HepG2 (cell line): Measurements from ENCODE around the gene FBXO5. TPM values are rescaled to one million over a fixed set of nuclear protein-coding genes. Genes with fewer than 3 reads are reported as not detected.
A peak's percentile ranks its signal among the peaks of the same experiment; 100 is the strongest.
"Not testable (repeated sequence)": the region's sequence is repeated elsewhere in the genome, so short reads cannot be mapped to it uniquely, and the experiment has no call there.

Source experiments
- ATAC-seq: fragments of 200-7000 bp; cut with Tn5 transposase; 3 replicates; pipeline ENCODE4 v1.9.1; 2020; ENCODE audit warnings: mild to moderate bottlenecking, moderate library complexity
- BruUV-seq: library from RNA; stranded (reverse); fragments of 400-500 nt; replicated peaks from 2 replicates; lab custom pipeline; 2021; lab: Mats Ljungman, UMichigan
- CTCF ChIA-PET: fragments of 300-600 bp; formaldehyde crosslinking; extraction: SDS; loops from one replicate; lab custom pipeline; 2021; ENCODE audit warnings: low total read pairs, inconsistent platforms, low intra/inter-chr PET ratio; lab: Yijun Ruan, JAX
- POLR2A ChIA-PET: fragments of 350-600 bp; sonication (Branson Sonifier 250); formaldehyde crosslinking; loops from one replicate; lab custom pipeline; 2020; ENCODE audit warnings: antibody characterized with exemption, inconsistent platforms; lab: Yijun Ruan, JAX
- DNase-seq: peaks from one replicate; pipeline ENCODE4 v3.0.0-alpha.2; 2015; ENCODE audit warnings: low spot score
- FAIRE-seq: peaks from 3 replicates; lab custom pipeline; 2011; peaks lifted over from hg19 to GRCh38; lab: Jason Lieb, UNC
- H2AFZ ChIP-seq: one replicate; pipeline ENCODE4 v1.6.1; 2011; ENCODE audit warnings: low read length, inconsistent platforms
- H3K27ac ChIP-seq: fragments of 300-600 bp; 3 replicates; pipeline ENCODE4 v1.8.0; 2011; ENCODE audit warnings: mixed run types, mild to moderate bottlenecking, mixed read lengths, low read length, inconsistent platforms; ENCODE audit not compliant: insufficient read depth; ENCODE audit errors: extremely low read length
- H3K27me3 ChIP-seq, 2 experiments: fragments of 200-600 bp in 1 of 2; 2 replicates in 1 of 2; 3 replicates in 1 of 2; pipeline versions ENCODE4 v1.6.0 to v1.8.0; 2011; ENCODE audit warnings: low read length in 2 of 2, mild to moderate bottlenecking in 2 of 2, moderate library complexity in 2 of 2, inconsistent platforms in 1 of 2; ENCODE audit not compliant: insufficient read depth in 2 of 2, control insufficient read depth in 1 of 2
- H3K36me3 ChIP-seq, 2 experiments: fragments of 200-600 bp in 1 of 2; replicated peaks in 1 of 2; 2 replicates in 1 of 2; 3 replicates in 1 of 2; pipeline versions ENCODE4 v1.5.1 to v1.8.0; 2011; ENCODE audit warnings: low read length in 2 of 2, inconsistent platforms in 1 of 2; ENCODE audit not compliant: insufficient read depth in 2 of 2, control insufficient read depth in 1 of 2
- H3K4me1 ChIP-seq: 2 replicates; pipeline ENCODE4 v1.5.1; 2012; ENCODE audit warnings: low read length, inconsistent platforms; ENCODE audit not compliant: insufficient read depth
- H3K4me2 ChIP-seq: 2 replicates; pipeline ENCODE4 v1.6.0; 2011; ENCODE audit warnings: low read depth, low read length, inconsistent platforms
- H3K4me3 ChIP-seq, 3 experiments: fragments of 200-600 bp in 1 of 3; sonication (generic), shearing (Covaris generic) in 1 of 3; replicated peaks in 1 of 3; 2 replicates each; pipeline ENCODE4 v1.5.1; 2011 to 2016; ENCODE audit warnings: low read length in 3 of 3, inconsistent platforms in 2 of 3, low read depth in 2 of 3, mild to moderate bottlenecking in 2 of 3, control low read depth in 1 of 3, mixed read lengths in 1 of 3; ENCODE audit not compliant: insufficient read depth in 1 of 3
- H3K79me2 ChIP-seq: one replicate; pipeline ENCODE4 v1.6.1; 2011; ENCODE audit warnings: low read length, inconsistent platforms; ENCODE audit not compliant: insufficient read depth
- H3K9ac ChIP-seq: 2 replicates; pipeline ENCODE4 v1.6.0; 2011; ENCODE audit warnings: mild to moderate bottlenecking, low read depth, low read length, inconsistent platforms; ENCODE audit not compliant: insufficient read depth
- H3K9me3 ChIP-seq: 2 replicates; pipeline ENCODE4 v1.5.1; 2012; ENCODE audit warnings: mild to moderate bottlenecking, low read length
- H4K20me1 ChIP-seq: 2 replicates; pipeline ENCODE4 v1.6.0; 2011; ENCODE audit warnings: inconsistent platforms, mild to moderate bottlenecking, low read length, moderate library complexity; ENCODE audit not compliant: insufficient read depth
- POGZ ChIP-seq: sonication (generic); formaldehyde crosslinking; IDR thresholded peaks from 2 replicates; pipeline ENCODE4 v1.4.0; 2020; ENCODE audit warnings: mild to moderate bottlenecking, missing genetic modification reagents
- PRPF4 ChIP-seq: fragments of 200-400 bp; formaldehyde crosslinking; IDR thresholded peaks from 2 replicates; pipeline ENCODE4 v1.6.1; 2016; ENCODE audit warnings: low read length, low read depth; ENCODE audit not compliant: poor library complexity, severe bottlenecking
- RBFOX2 ChIP-seq: fragments of 200-400 bp; formaldehyde crosslinking; IDR thresholded peaks from 2 replicates; pipeline ENCODE4 v1.6.1; 2017; ENCODE audit warnings: low read depth, mild to moderate bottlenecking, low read length
- ZNF644 ChIP-seq: IDR thresholded peaks from 2 replicates; pipeline ENCODE4 v1.6.1; 2016; ENCODE audit warnings: low read depth
- ZSCAN5A ChIP-seq: sonication (generic); formaldehyde crosslinking; IDR thresholded peaks from 2 replicates; pipeline ENCODE4 v1.8.0; 2022; ENCODE audit warnings: mild to moderate bottlenecking, missing genetic modification reagents, borderline replicate concordance
- WGBS: methylation state at CpG from one replicate; pipeline ENCODE4 v1.1.6; 2017; ENCODE audit warnings: low lambda C conversion rate; 5-methylcytosine and 5-hydroxymethylcytosine counted together
- in situ Hi-C: cut with HindIII; loops from 2 replicates; pipeline ENCODE4 v1.10.0; 2017; ENCODE audit warnings: low pct_unique_long_range_greater_than_20kb; ENCODE audit not compliant: extremely low pct_ligation_motif_present
- intact Hi-C: fragments of 100-400 bp; cut with micrococcal nuclease; formaldehyde crosslinking; loops from one replicate; pipeline ENCODE4 v1.10.0; 2022; ENCODE audit not compliant: unreplicated experiment
- polyA plus RNA-seq, 8 experiments: library from polyadenylated mRNA; depleted of rRNA in 3 of 8; stranded (reverse) in 7 of 8; unstranded in 1 of 8; fragments of >200 nt; fragmentation: Illumina TruSeq in 4 of 8; extraction: Trizol in 4 of 8; gene quantifications; 2 replicates each; pipeline versions ENCODE4 v1.2.1 to v1.2.3, GENCODE V29; 2011 to 2016; ENCODE audit warnings: low read depth in 4 of 8, missing spikeins in 1 of 8, mixed read lengths in 1 of 8; ENCODE audit not compliant: insufficient read depth in 1 of 8
- total RNA-seq, 5 experiments: library from RNA; depleted of rRNA; stranded (reverse); fragments of >200 nt; fragmentation: Illumina TruSeq; extraction: Trizol; gene quantifications; 2 replicates each; pipeline ENCODE4 v1.2.3, GENCODE V29; 2016; ENCODE audit warnings: low read depth in 1 of 5

Gene FBXO5
- total and polyA plus RNA-seq, 2 of the 13 experiments (the other 11 are each of a cell fraction or from before 2014, with no cell fraction given): 15.8 to 41.5 TPM

GRCh38 chr6:153000243-153000642 is 17.4 kb upstream of the FBXO5 start:
- CTCF ChIA-PET: no interaction called here
- intact Hi-C loops: no loop called here
- H3K4me2 ChIP-seq: peak overlapping the region; percentile 91

GRCh38 chr6:152999538-152999937 is 16.7 kb upstream of the FBXO5 start:
- 99% methylated on average over 2 of the region's 2 CpGs for WGBS
- peaks cover 9 to 31% of the 10 kb centered on the region in 2 experiments for H3K36me3 ChIP-seq

More at GRCh38 chr6:153000243-153000642, 17.4 kb upstream of the FBXO5 start:
- POLR2A ChIA-PET: interaction anchor here (0.9 to 3.2 kb wide), 2 partner anchors 14 to 17 kb away, joined by 3 to 28 read pairs; partner anchors contain the start of gene FBXO5
- H3K9ac ChIP-seq: no peak overlapping the region
- peak overlapping the region; percentile 15 to 93 (median 92); a peak in 2 of 6 replicates for H3K4me3 ChIP-seq
- DNase-seq (no peak), ATAC-seq (no peak), FAIRE-seq (no peak)
- H2AFZ ChIP-seq: no peak overlapping the region
- H3K36me3 ChIP-seq: peaks cover 6 to 25% of the 10 kb centered on the region in 2 experiments
- H3K4me1 ChIP-seq: peaks cover 33% of the 10 kb centered on the region
- no peak overlapping the region for H3K27ac ChIP-seq
- no peaks in the 10 kb centered on the region for H3K9me3 ChIP-seq
- H4K20me1 ChIP-seq: peaks cover 20% of the 10 kb centered on the region
- in situ Hi-C loops: no loop called here
- no TSS peak for BruUV-seq
- no peak for TF ChIP-seq PRPF4
- TF ChIP-seq RBFOX2: peak; percentile 52; the same call in 1 of the 2 replicates
- no peaks in the 10 kb centered on the region; a peak in 2 of 5 replicates for H3K27me3 ChIP-seq
- peaks cover 63% of the 10 kb centered on the region for H3K79me2 ChIP-seq

More at GRCh38 chr6:152999538-152999937, 16.7 kb upstream of the FBXO5 start:
- H3K27me3 ChIP-seq, BruUV-seq, H3K9me3 ChIP-seq, ATAC-seq, intact Hi-C loops, FAIRE-seq, H2AFZ ChIP-seq, H3K9ac ChIP-seq, DNase-seq, CTCF ChIA-PET, H3K27ac ChIP-seq: not testable (repeated sequence)
- in situ Hi-C loops: loop anchor here (25.0 kb wide), 1 partner anchor 712 kb away; no protein-coding TSS in a partner anchor
- peaks cover 30% of the 10 kb centered on the region for H3K4me1 ChIP-seq
- POLR2A ChIA-PET: interaction anchor here (3.2 kb wide), 1 partner anchor 16 kb away, joined by 28 read pairs; the partner anchor contains the start of gene FBXO5
- peak overlapping the region; percentile 91 for H3K4me2 ChIP-seq
- peak overlapping the region in 1 of 3 experiments; percentile 13; a peak in 1 of 6 replicates for H3K4me3 ChIP-seq
- peaks cover 20% of the 10 kb centered on the region for H4K20me1 ChIP-seq
- H3K79me2 ChIP-seq: peaks cover 69% of the 10 kb centered on the region
- TF ChIP-seq POGZ (peak; percentile 41; the same call in 1 of the 2 replicates), ZNF644 (0 out of 2 replicates have a peak, but pooled peaks have one; percentile 29), ZSCAN5A (CRISPR knock-in tag) (peak; percentile 95; the same call in 1 of the 2 replicates)
